Subcutaneous adipose tissue (tissue), 4 donors: Measurements from ENCODE around the gene MYLK. TPM values are rescaled to one million over a fixed set of nuclear protein-coding genes. Genes with fewer than 3 reads are reported as not detected.

ENCODE experiments used
- CTCF ChIP-seq: fragments of 450-650 bp; IDR thresholded peaks from one replicate; pipeline ENCODE4 v1.5.1; 2016; ENCODE audit warnings: low read depth, mild to moderate bottlenecking, control low read depth, antibody characterized with exemption, moderate library complexity
- total RNA-seq, 4 donors: library from RNA; depleted of rRNA; stranded (reverse); fragments of >200 nt; gene quantifications; one replicate each; pipeline ENCODE4 v1.1.0, GENCODE V29; 2016

The MYLK gene
- total RNA-seq, 4 donors from 2014 or later: 28.2 to 113 (median 58.3) TPM

- TF ChIP-seq CTCF: no peak
Measured at GRCh38 chr3:123623346-123623880, 260.7 kb downstream of the MYLK start.

DNA sequence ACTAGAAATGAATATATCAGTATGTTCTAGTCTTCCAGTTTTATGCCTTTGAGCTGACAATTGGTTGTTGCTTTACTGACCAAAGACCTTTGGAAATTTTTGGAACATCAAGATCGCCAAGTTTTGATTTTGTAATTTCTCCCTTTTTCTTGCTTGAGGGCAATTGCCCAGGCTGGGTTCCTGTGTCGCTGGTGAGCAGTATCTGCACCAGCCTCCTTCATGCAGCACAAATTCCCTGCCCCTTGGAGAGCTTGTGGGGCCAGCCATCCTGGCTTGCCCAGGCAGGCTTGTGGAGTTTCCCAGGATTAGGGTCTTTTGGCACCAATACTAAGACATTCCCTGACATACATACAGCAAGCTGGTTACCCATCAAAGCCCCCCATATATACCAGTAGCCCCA, 261.4 kb downstream of the MYLK start:
- no peak for TF ChIP-seq CTCF

DNA sequence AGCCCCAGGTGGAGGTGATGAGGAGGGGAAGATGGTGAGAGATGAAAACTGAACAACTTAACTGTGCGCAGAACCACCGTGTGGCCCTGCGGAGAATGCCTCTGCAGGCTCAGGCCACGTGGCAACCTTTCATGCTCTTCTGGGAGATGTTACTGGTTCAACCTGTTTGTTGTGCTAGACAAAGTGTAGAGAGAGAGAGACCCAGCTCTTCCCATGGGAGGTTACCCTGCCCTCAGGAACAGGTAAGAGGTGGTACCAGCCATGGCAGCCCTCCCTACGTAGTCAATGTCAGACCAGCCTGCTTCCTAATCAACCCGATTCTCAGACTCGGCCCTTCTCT, 262.3 kb downstream of the MYLK start:
- no peak for TF ChIP-seq CTCF

DNA sequence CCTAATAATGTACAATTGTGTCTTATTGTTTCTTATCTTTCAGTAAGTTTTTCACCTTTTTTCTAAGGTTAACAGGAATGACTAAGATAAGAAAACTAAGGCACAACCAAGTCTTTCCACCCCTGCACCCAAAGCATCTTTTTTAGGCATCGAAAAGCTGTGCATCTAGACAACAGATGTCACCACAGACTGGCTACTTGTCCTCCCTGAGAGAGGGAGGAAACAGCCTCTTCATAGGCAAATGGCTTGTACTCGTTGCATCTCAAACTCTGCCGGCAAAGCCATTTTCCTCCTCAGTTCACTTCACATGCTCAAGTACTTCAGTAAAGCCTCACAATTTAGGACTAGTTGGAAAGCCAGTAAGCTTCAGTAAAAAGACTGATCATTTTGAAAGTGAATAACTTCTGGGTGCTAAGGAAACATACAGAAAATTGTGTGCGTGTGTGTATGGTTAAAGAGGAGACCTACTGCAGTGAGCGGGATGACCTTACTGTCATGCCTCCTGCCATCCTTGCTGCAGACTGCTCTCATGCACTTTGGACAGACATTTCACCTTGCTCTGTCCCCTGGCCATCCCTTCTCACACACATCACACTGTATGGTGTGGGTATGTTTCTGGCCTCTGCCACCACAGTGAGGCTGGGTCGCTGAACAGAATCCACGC, 262.8 kb downstream of the MYLK start:
- no peak for TF ChIP-seq CTCF

- TF ChIP-seq CTCF: no peak
Measured at GRCh38 chr3:123620343-123620742, 263.8 kb downstream of the MYLK start.

GRCh38 chr3:123618768-123619484, 265.2 kb downstream of the MYLK start:
- no peak for TF ChIP-seq CTCF

DNA sequence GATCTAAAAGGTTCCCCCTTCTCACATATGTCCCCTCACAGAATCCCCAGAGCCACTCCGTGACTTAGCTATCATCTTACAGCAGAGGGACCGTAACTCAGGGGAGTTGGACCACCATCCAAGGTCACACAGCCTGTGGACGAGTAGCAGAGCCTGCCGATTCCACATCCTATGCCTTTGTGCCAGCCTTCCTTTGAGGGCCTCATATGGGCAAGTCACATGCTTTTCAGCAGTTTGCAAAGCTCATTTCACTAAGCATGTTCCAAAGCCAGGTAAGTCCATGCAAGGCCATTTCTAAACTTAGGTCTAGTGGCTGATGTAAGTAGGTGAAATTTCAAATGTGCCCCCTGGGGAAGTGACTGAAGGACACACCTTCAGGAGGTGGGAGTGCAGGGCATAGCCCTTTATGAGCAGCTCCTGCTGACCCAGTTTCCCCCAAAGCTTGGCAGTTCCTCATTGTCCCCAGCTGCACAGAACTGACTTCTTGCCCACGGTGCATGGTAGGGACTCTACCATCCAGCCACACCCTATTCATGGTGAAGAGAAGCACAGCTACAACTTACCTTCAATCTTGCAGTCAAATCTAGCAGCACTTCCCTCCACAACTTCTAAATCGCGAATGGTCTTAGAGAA, 265.9 kb downstream of the MYLK start:
- no peak for TF ChIP-seq CTCF
